CD14-positive monocyte (primary cell): ENCODE data around the gene WWC1. TPM values are rescaled to one million over a fixed set of nuclear protein-coding genes. Genes with fewer than 3 reads are reported as not detected.

Source experiments
- DNase-seq, 3 donors: peaks; one replicate each; pipeline ENCODE4 v3.0.0-alpha.2; 2011 to 2022
- H2AFZ ChIP-seq: 2 replicates; pipeline ENCODE4 v1.6.0; 2012; ENCODE audit warnings: mild to moderate bottlenecking, low read depth, low read length, inconsistent platforms; ENCODE audit not compliant: insufficient read depth, poor library complexity, severe bottlenecking
- H3K27ac ChIP-seq, 2 donors: 1 replicate in 1 of 2; 2 replicates in 1 of 2; pipeline ENCODE4 v1.5.1; 2012 to 2013; ENCODE audit warnings: low read length in 2 of 2, control low read depth in 1 of 2, inconsistent platforms in 1 of 2, low read depth in 1 of 2, mild to moderate bottlenecking in 1 of 2
- H3K27me3 ChIP-seq, 2 donors: one replicate each; pipeline versions ENCODE4 v1.6.0 to v1.6.1; 2011 to 2013; ENCODE audit warnings: low read length in 2 of 2; ENCODE audit not compliant: control insufficient read depth in 2 of 2, insufficient read depth in 2 of 2
- H3K36me3 ChIP-seq, 2 donors: replicated peaks in 1 of 2; 1 replicate in 1 of 2; 2 replicates in 1 of 2; pipeline versions ENCODE4 v1.5.1 to v1.6.1; 2012 to 2013; ENCODE audit warnings: low read length in 2 of 2, control low read depth in 1 of 2, inconsistent platforms in 1 of 2, mild to moderate bottlenecking in 1 of 2; ENCODE audit not compliant: insufficient read depth in 2 of 2, control insufficient read depth in 1 of 2
- H3K4me1 ChIP-seq, 2 donors: 1 replicate in 1 of 2; 2 replicates in 1 of 2; pipeline versions ENCODE4 v1.5.1 to v1.6.1; 2012 to 2013; ENCODE audit warnings: low read length in 2 of 2, control low read depth in 1 of 2, inconsistent platforms in 1 of 2, mild to moderate bottlenecking in 1 of 2, moderate library complexity in 1 of 2; ENCODE audit not compliant: insufficient read depth in 2 of 2, control insufficient read depth in 1 of 2
- H3K4me2 ChIP-seq: replicated peaks from 2 replicates; pipeline ENCODE3; 2012; ENCODE audit warnings: low read length, moderate library complexity, mild to moderate bottlenecking; ENCODE audit not compliant: poor library complexity, severe bottlenecking; ENCODE audit errors: extremely low read depth
- H3K4me3 ChIP-seq, 3 experiments: fragments of 200-600 bp in 1 of 3; sonication (generic) in 1 of 3; replicated peaks in 1 of 3; 1 replicate in 2 of 3; 2 replicates in 1 of 3; pipeline ENCODE4 v1.5.1; 2011 to 2013; ENCODE audit warnings: low read length in 3 of 3, mild to moderate bottlenecking in 3 of 3, control low read depth in 2 of 3, low read depth in 2 of 3, inconsistent platforms in 1 of 3, moderate library complexity in 1 of 3
- H3K79me2 ChIP-seq: 2 replicates; pipeline ENCODE4 v1.6.0; 2012; ENCODE audit warnings: mild to moderate bottlenecking, control low read depth, inconsistent platforms, low read length, moderate library complexity; ENCODE audit not compliant: insufficient read depth
- H3K9ac ChIP-seq: 2 replicates; pipeline ENCODE4 v1.6.0; 2017; ENCODE audit warnings: low read length, mild to moderate bottlenecking; ENCODE audit not compliant: insufficient read depth, poor library complexity, severe bottlenecking
- H3K9me3 ChIP-seq, 2 donors: replicated peaks in 1 of 2; 1 replicate in 1 of 2; 2 replicates in 1 of 2; pipeline versions ENCODE4 v1.5.1 to v1.6.1; 2012 to 2013; ENCODE audit warnings: low read length in 2 of 2, control low read depth in 1 of 2; ENCODE audit not compliant: control insufficient read depth in 1 of 2, insufficient read depth in 1 of 2
- H4K20me1 ChIP-seq: 2 replicates; pipeline ENCODE4 v1.6.0; 2012; ENCODE audit warnings: mild to moderate bottlenecking, low read length, control low read depth, moderate library complexity; ENCODE audit not compliant: insufficient read depth
- H3K27ac Mint-ChIP-seq, 7 donors: one replicate each; pipeline ENCODE4 v1.8.0; 2020; ENCODE audit warnings: mild to moderate bottlenecking in 7 of 7, mixed read lengths in 7 of 7, moderate library complexity in 6 of 7, inconsistent platforms in 2 of 7
- H3K27me3 Mint-ChIP-seq, 3 donors: one replicate each; pipeline ENCODE4 v1.8.0; 2021 to 2022; ENCODE audit warnings: low read depth in 3 of 3, mild to moderate bottlenecking in 3 of 3, mixed read lengths in 3 of 3, moderate library complexity in 3 of 3, inconsistent platforms in 1 of 3
- H3K36me3 Mint-ChIP-seq, 2 donors: one replicate each; pipeline ENCODE4 v1.8.0; 2020; ENCODE audit warnings: mixed read lengths in 2 of 2, inconsistent platforms in 1 of 2, mild to moderate bottlenecking in 1 of 2
- H3K4me1 Mint-ChIP-seq: one replicate; pipeline ENCODE4 v1.8.0; 2020; ENCODE audit warnings: mild to moderate bottlenecking, mixed read lengths
- H3K4me3 Mint-ChIP-seq, 2 donors: one replicate each; pipeline ENCODE4 v1.8.0; 2020; ENCODE audit warnings: mild to moderate bottlenecking in 2 of 2, mixed read lengths in 2 of 2, moderate library complexity in 1 of 2
- H3K9me3 Mint-ChIP-seq, 7 donors: one replicate each; pipeline ENCODE4 v1.8.0; 2020 to 2022; ENCODE audit warnings: mixed read lengths in 7 of 7, mild to moderate bottlenecking in 6 of 7, moderate library complexity in 6 of 7, inconsistent platforms in 2 of 7
- WGBS: methylation state at CpG from one replicate; pipeline ENCODE4 v1.1.5; 2013; ENCODE audit warnings: missing lambda C conversion rate; ENCODE audit not compliant: insufficient coverage; 5-methylcytosine and 5-hydroxymethylcytosine counted together
- intact Hi-C, 2 donors: fragments of 100-400 bp; cut with micrococcal nuclease; formaldehyde crosslinking; loops; one replicate each; pipeline versions ENCODE4 v1.15.0 to v1.15.1; 2023
- polyA plus RNA-seq, 3 donors: library from polyadenylated mRNA; depleted of rRNA in 1 of 3; unstranded in 2 of 3; stranded (reverse) in 1 of 3; fragments of 300-500 nt in 2 of 3; fragments of >200 nt in 1 of 3; fragmentation: Illumina TruSeq in 2 of 3; gene quantifications; 1 replicate in 2 of 3; 2 replicates in 1 of 3; pipeline ENCODE4 v1.2.3, GENCODE V29; 2012 to 2021
- TF ChIP-seq, protein P1 (sequence below): fragments of 200-600 bp; IDR thresholded peaks from one replicate; pipeline ENCODE4 v1.8.0; 2022; ENCODE audit warnings: antibody characterized with exemption, mild to moderate bottlenecking

Gene WWC1
- polyA plus RNA-seq, 3 donors = not detected

DNA sequence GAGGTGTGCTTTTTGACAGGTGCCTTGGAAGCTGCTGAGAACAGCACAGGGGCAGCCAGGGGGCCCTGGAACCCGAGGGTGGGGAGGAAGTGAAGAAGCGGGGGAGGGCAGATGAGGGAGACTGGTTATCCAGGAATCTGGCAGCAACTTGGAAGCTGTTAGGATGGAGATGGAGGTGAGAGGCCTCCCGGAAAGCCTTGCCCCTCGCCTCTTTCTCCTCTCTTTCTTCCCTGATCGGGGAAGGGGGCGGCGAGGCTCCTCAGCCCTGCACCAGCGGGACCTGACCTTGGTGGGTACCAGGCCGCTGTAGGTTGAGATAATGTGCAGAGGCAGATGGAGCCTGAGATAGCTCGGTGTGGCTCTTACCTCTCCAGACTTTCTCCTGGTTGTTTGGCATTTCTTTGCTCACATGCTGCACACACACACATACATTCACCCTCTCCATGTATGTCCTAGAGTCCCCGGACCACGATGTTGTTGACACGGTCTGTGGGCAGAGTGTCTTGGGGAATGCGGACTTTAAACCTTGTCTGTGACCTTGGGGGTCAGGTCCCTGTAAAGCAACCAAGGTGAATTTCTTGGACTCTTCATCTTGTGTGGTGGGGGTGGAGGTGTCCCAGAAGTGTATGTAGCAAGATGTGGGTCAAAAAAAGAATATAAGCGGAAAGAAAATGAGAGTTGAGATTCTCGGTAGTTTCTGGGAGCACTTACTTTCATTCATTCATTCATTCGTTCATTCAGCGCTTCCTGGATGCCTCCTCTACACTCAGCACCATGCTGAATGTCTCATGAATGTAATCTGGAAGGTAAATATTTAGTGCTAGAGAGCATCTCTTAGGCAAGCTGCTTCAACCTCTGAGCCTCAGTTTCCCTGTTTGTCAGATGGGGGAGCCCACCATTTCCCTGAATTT is 1.6 kb downstream of the WWC1 start:
- Histone ChIP-seq H3K27me3 (peaks cover 33 to 46% of the 10 kb centered on the region in 2 donors), H3K9ac (no peak overlapping the region), H2AFZ (no peak overlapping the region), H3K4me3 (no peak overlapping the region), H3K4me2 (no peak overlapping the region), H3K4me1 (peaks cover 2 to 3% of the 10 kb centered on the region in 2 donors), H3K36me3 (no peaks in the 10 kb centered on the region), H4K20me1 (no peaks in the 10 kb centered on the region), H3K9me3 (peaks cover 0 to 5% of the 10 kb centered on the region in 2 donors), H3K79me2 (no peaks in the 10 kb centered on the region), H3K27ac (no peak overlapping the region)
- peaks cover 0 to 6% of the 10 kb centered on the region in 2 donors for H3K36me3 Mint-ChIP-seq
- peaks cover 46 to 64% (median 63%) of the 10 kb centered on the region in 3 donors for H3K27me3 Mint-ChIP-seq
- H3K27ac Mint-ChIP-seq = no peak overlapping the region
- peak overlapping the region in 1 of 2 donors; percentile 67 for H3K4me3 Mint-ChIP-seq
- TF ChIP-seq, protein P1, sequence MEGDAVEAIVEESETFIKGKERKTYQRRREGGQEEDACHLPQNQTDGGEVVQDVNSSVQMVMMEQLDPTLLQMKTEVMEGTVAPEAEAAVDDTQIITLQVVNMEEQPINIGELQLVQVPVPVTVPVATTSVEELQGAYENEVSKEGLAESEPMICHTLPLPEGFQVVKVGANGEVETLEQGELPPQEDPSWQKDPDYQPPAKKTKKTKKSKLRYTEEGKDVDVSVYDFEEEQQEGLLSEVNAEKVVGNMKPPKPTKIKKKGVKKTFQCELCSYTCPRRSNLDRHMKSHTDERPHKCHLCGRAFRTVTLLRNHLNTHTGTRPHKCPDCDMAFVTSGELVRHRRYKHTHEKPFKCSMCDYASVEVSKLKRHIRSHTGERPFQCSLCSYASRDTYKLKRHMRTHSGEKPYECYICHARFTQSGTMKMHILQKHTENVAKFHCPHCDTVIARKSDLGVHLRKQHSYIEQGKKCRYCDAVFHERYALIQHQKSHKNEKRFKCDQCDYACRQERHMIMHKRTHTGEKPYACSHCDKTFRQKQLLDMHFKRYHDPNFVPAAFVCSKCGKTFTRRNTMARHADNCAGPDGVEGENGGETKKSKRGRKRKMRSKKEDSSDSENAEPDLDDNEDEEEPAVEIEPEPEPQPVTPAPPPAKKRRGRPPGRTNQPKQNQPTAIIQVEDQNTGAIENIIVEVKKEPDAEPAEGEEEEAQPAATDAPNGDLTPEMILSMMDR = no peak
- WGBS = 77% methylated on average over 6 of the region's 18 CpGs
- intact Hi-C loops = no loop called here
- H3K9me3 Mint-ChIP-seq = peaks cover 0 to 13% (median 1%) of the 10 kb centered on the region in 7 donors
- DNase-seq = no peak
- peaks cover 3% of the 10 kb centered on the region for H3K4me1 Mint-ChIP-seq

DNA sequence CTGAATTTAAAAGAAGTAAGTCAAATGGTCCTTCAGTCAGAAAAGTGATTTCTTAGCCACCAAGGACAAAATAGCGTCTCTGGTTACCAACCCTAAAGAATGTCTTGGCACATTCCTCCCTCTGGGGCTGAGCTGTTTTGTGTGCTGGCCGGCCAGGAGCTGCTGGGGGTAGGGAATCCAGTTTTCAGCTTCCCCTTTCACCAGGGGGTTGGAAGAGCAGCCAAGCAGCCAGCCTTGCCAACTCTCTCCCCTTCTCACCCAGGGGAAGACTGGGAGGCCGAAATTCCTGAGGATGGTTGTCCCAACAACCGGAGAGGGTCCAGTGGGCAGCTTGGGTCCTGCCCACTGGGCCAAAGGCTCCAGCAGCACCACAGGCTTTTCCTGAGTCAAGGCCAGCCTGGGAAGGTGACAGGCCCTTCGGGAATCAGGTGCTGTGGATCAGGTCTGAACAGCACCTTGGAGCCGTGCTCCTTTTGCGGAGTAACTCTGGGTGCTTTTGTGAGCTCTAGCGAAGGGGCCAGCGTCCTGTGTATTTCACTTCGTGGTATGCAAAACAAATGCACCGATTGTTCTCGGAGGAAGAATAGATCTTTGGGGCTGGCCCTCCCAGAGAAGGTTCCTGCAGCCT is 4.2 kb downstream of the WWC1 start:
- intact Hi-C loops = no loop called here
- no peak overlapping the region for H2AFZ ChIP-seq
- TF ChIP-seq, protein P1 = no peak
- Mint-ChIP-seq H3K4me1 (peaks cover 3% of the 10 kb centered on the region), H3K27me3 (peaks cover 29 to 42% (median 38%) of the 10 kb centered on the region in 3 donors), H3K36me3 (peaks cover 0 to 5% of the 10 kb centered on the region in 2 donors), H3K27ac (no peak overlapping the region), H3K9me3 (peaks cover 0 to 7% (median 1%) of the 10 kb centered on the region in 7 donors), H3K4me3 (no peak overlapping the region)
- H3K9me3 ChIP-seq = peaks cover 0 to 5% of the 10 kb centered on the region in 2 donors
- no peak overlapping the region for H3K27ac ChIP-seq
- H3K36me3 ChIP-seq = no peaks in the 10 kb centered on the region
- H3K4me2 ChIP-seq = no peak overlapping the region
- H3K27me3 ChIP-seq = peaks cover 24 to 34% of the 10 kb centered on the region in 2 donors
- no peak for DNase-seq
- no peaks in the 10 kb centered on the region for H4K20me1 ChIP-seq
- H3K4me1 ChIP-seq = peaks cover 2 to 3% of the 10 kb centered on the region in 2 donors
- 90% methylated on average over 10 of the region's 12 CpGs for WGBS
- H3K9ac ChIP-seq = no peak overlapping the region
- H3K4me3 ChIP-seq = no peak overlapping the region
- no peaks in the 10 kb centered on the region for H3K79me2 ChIP-seq
